SHP77 (cell line): Measurements from ENCODE around the gene GPR137.
"Not testable (repeated sequence)": the region's sequence is repeated elsewhere in the genome, so short reads cannot be mapped to it uniquely, and the experiment has no call there.

Experiments
- DNase-seq, 2 experiments: peaks; one replicate each; lab custom pipeline; 2025; lab: John Stamatoyannopoulos, UW

GPR137 gene

GRCh38 chr11:64321026-64321425 is 35.4 kb downstream of the GPR137 start:
- no peak for DNase-seq

- DNase-seq: no peak
Observed at GRCh38 chr11:64321533-64321932, 35.9 kb downstream of the GPR137 start.

DNA sequence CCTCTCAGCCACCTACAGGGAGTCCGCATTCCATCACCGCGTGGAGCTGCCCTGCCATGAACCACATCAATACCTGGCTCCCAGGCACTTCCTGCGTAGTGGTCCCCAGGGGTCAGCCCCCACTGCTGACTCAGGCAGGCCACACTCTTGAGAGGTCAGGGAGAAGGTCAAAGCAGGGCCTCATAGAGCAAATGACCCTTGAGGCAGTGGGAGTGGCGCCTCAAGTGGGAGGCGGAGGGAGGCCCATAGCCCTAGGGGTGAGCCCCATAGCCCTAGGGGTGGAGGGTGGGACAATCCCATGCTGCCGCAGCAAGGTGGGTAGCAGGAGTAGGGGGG is 37.2 kb downstream of the GPR137 start:
- DNase-seq: no peak

- no peak for DNase-seq
Observed at GRCh38 chr11:64323373-64323772, 37.7 kb downstream of the GPR137 start.

DNA sequence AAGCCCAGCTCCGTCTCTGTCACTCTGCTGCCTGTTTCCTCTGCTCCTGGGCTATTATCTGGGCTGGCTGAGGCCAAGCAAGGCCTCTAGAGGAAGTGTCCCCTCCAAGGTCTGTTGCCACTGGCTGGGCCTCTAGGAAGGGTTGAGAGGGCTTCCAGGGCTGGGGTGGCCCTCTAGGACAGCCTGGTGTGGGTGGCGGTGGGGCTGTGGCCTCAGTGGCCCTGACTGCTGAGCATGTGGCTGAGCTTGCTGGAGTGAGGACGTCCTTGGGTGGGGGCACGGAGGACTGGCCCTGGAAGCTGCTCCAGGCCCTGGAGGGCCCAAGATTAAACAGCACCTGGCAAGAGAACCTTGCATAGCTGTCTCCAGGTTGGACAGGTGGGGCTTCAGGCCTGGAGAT is 38.3 kb downstream of the GPR137 start:
- not testable (repeated sequence) for DNase-seq

DNA sequence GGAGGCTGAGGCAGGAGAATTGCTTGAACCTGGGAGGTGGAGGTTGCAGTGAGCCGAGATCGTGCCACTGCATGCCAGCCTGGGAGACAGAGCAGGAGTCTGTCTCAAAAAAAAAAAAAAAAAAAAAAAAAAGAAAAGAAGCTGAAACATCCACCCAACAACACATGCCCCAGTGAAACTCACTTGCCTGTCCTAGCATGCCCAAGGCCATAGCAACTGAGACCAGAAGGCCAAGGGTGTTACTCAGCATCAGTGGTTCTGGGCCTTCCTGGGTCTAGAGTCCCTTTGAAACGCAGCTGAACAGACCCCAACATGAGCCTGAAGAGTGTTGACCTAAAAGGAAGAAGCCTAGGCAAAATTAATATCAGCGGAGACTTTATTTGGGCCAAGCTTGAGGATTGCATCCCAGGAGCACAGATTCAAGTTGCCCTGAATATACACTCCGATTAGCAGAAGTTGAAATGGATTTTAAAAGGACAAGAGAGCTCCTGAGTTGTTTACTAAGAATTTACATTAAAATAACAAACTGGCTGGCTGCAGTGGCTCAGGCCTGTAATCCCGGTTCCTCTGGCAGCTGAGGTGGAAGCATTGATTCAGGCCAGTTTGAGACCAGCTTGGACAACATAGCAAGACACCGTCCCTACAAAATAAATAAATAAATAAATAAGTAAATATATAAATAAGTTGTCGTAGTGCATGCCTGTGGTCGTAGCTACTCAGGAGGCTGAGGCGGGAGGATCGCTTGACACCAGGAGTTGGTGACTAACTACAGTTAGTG is 39.2 kb downstream of the GPR137 start:
- no peak for DNase-seq

DNA sequence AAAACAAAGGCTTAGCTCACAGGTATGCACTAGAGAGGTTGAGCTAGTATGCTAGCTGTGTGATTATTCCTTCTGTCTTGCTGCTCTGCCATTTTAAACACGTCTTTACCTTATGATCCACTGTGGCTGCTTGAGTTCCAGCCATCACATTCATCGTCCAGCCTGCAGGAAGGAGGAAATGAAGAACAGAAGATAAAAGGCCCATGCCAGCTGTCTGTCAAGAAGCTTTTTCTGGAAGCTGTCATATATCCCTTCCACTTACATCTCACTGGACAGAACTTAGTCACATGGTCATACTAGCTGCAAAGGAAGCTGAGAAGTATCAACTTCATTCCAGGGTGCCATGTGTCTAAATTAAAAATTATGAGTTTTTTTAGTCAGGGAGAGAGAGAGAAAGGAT is 41.7 kb downstream of the GPR137 start:
- DNase-seq: no peak

GRCh38 chr11:64327993-64328392 is 42.3 kb downstream of the GPR137 start:
- no peak for DNase-seq

DNA sequence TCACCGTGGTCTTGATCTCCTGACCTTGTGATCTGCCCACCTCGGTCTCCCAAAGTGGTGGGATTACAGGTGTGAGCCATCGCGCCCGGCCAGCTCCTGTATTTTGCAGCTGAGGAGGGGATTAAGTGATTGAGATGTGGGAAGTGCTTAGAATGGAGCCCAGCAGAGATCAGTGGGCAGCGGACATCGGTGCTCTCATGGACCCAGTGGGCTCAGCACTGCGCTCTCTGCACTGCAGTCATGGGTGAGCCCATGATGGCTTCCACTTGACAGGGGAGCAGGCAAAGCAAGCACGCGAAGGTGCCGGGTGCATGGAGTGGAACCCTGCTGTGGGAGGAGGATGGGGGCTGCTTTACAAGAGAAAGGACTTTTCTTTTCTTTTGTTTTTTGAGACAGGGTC is 45.2 kb downstream of the GPR137 start:
- DNase-seq: no peak

- DNase-seq: peak; percentile 63 to 79
Observed at GRCh38 chr11:64331569-64332371, 46.1 kb downstream of the GPR137 start.

GRCh38 chr11:64333556-64333955 is 47.9 kb downstream of the GPR137 start:
- DNase-seq: no peak

DNA sequence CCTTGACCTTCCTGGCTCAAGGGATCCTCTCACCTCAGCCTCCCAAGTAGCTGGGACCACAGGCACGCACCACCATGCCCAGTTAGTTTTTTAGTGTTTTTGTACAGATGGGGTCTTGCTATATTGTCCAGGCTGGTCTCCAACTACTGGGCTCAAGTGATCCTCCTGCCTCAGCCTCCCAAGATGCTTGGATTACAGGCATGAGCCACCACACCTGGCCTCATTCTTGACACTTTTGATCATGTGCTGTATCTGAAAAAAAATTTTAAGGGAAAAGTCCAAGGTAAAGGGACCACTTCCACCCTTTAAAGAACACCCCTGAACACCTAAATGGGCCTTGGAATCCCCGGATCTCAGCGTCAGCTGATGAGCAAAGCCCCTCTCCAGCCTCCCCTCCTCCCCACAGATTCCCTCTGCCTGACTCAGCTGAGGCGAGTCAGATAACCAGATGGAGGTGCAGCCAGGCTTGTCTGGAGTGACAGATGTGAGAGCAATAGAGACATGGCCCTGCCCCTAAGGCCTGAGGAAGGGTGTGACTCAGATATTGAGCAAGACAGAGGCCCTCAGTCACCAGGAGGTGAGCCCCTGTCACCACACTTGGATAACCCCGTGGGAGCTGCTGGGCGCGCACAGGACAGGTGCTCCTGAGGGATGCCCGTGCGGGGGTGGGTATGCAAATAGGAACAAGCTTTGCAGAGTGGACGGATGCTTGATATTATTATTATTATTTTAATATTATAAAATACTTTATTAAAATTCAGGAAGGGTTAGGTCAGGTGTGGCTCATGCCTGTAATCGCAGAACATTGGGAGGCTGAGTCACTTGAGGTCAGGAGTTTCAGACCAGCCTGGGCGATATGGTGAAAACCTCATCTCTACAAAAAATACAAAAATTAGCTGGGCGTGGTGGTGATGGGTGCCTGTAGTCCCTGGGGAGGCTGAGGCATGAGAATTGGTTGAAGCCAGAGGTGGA is 49.4 kb downstream of the GPR137 start:
- DNase-seq: peak; percentile 81 to 82

GRCh38 chr11:64337538-64338249 is 52.0 kb downstream of the GPR137 start:
- DNase-seq: no peak

DNA sequence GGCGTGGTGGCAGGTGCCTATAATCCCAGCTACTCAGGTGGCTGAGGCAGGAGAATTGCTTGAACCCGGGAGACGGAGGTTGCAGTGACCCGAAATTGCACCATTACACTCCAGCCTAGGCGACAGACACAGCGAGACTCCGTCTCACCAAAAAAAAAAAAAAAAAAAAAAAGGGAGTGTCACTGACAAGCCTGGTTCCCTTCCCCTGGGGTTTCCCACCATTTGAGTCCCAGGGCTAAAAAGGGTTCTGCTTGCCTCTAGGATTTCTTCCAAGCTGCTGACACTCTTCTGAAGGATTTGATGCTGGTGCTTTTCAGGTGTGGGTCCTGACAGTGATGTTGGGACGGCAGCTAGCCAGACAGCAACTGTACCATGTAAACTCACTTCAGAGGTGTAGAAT is 53.1 kb downstream of the GPR137 start:
- no peak for DNase-seq
